SK-N-MC (cell line): ENCODE data around the gene CHRNA4.

Experiments
- EZH2 ChIP-seq: fragments of 200-600 bp; sonication (generic); IDR thresholded peaks from one replicate; pipeline ENCODE4 v1.6.1; 2017; ENCODE audit warnings: antibody characterized with exemption
- POLR2AphosphoS5 ChIP-seq: IDR thresholded peaks from 2 replicates; pipeline ENCODE4 v1.6.1; 2012; ENCODE audit warnings: mild to moderate bottlenecking, low read depth, low read length, borderline replicate concordance

DNA sequence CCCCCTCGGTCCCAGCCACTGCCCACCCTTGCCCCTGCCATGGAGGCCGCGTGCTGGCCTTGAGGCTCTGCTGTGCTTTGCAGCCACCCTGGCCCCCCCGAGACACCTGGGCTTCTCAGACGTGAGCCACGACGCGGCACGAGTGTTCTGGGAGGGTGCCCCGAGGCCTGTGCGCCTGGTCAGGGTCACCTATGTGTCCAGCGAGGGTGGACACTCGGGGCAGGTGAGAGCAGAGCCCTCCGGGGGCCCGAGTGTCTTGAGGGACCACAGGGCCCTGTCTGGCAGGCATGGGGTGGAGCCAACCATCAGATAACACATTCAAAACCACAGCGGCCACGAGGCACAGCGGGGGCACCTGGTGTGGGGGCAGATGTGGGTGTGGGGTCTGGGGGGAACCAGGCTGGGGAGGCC, 49.3 kb downstream of the CHRNA4 start:
- TF ChIP-seq POLR2AphosphoS5 (no peak), EZH2 (no peak)
